Mucosa of descending colon (tissue), 3 donors: ENCODE measurements around the gene MYZAP. TPM values are rescaled to one million over a fixed set of nuclear protein-coding genes. Genes with fewer than 3 reads are reported as not detected.

Experiments used
- ATAC-seq: fragments of 200-7000 bp; cut with Tn5 transposase; one replicate; pipeline ENCODE4 v1.9.1; 2020; ENCODE audit warnings: mild to moderate bottlenecking, moderate library complexity
- DNase-seq, 3 donors: peaks; one replicate each; pipeline ENCODE4 v3.0.0-alpha.2; 2020
- H3K36me3 ChIP-seq: fragments of 200-600 bp; one replicate; pipeline ENCODE4 v1.8.0; 2021; ENCODE audit warnings: low read depth, mild to moderate bottlenecking
- H3K4me1 ChIP-seq: fragments of 200-600 bp; one replicate; pipeline ENCODE4 v1.8.0; 2021; ENCODE audit warnings: low read depth, mild to moderate bottlenecking
- H3K4me3 ChIP-seq: fragments of 200-600 bp; one replicate; pipeline ENCODE4 v1.8.0; 2021; ENCODE audit warnings: mild to moderate bottlenecking
- H3K9me3 ChIP-seq: fragments of 200-600 bp; one replicate; pipeline ENCODE4 v1.8.0; 2021; ENCODE audit warnings: mild to moderate bottlenecking
- CTCF ChIP-seq: fragments of 200-600 bp; IDR thresholded peaks from one replicate; pipeline ENCODE4 v1.8.0; 2022; ENCODE audit warnings: antibody characterized with exemption, mild to moderate bottlenecking
- intact Hi-C, 2 donors: fragments of 100-400 bp; cut with DNase I in 1 of 2; cut with micrococcal nuclease in 1 of 2; formaldehyde crosslinking; loops; one replicate each; pipeline versions ENCODE4 v1.11.0 to v1.11.1; 2022; cut with DNase I, micrococcal nuclease
- total RNA-seq, 3 donors: library from RNA; stranded (reverse); fragmentation: NEBNext Ultra II Directional in 2 of 3; extraction: Animal tissue kit (Norgen Biotek cat#: 25700) in 2 of 3; gene quantifications; one replicate each; pipeline versions ENCODE4 v1.2.1 to v1.2.4, GENCODE V29; 2021 to 2023
- donor health status: DM: no; HTN: no; CAD: no; lungs with moderate emphysema.
- donor health status: DM: no; HTN: no; CAD: no.
- donor health status: DM: no; HTN: yes; CAD: no.

MYZAP gene
- total RNA-seq, 3 donors from 2014 or later, result 17.5 to 18.8 (median 17.9) TPM

DNA sequence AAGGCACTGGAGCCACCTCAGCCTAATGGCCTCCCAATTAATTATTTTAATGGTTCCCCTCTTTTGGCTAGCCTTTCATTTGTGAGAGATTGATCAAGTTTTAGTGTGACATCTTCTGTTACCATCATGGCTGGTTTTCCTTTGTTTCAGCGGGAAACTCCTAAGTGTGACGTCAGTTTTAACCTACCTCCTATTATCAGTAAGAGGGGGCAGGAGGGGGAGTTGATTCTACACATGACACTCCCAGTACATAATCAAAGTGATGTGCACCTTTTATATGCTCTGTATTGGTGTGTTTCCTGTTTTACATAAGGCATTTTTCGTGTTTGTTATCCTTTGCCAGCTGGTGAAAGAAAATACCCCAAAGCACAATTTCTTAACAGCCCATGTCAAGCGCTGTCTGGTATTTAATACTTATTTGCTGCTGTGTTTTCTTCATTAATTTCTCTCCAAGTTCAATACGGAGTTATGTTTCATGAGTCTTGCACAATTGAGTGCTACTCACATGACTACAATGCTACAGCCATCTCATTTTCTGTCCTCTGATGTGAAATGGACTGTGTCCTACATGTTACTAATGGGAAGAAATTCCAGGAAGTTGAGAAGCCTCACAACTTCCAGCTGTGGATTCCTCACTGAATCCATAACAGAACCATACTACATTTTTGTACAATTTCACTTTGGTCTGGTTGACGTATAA, 62.6 kb downstream of the MYZAP start:
- TF ChIP-seq CTCF, result no peak
- no peak overlapping the region for H3K4me3 ChIP-seq
- DNase-seq, result no peak
- no peaks in the 10 kb centered on the region for H3K4me1 ChIP-seq
- no peaks in the 10 kb centered on the region for H3K9me3 ChIP-seq
- intact Hi-C loops, result no loop called here
- H3K36me3 ChIP-seq, result no peaks in the 10 kb centered on the region
- peak; percentile 27 for ATAC-seq

GRCh38 chr15:57655053-57655452, 63.3 kb downstream of the MYZAP start:
- H3K4me3 ChIP-seq, result no peak overlapping the region
- no peaks in the 10 kb centered on the region for H3K4me1 ChIP-seq
- DNase-seq (no peak), ATAC-seq (peak; percentile 12)
- no peak for TF ChIP-seq CTCF
- no peaks in the 10 kb centered on the region for H3K36me3 ChIP-seq
- intact Hi-C loops, result no loop called here
- no peaks in the 10 kb centered on the region for H3K9me3 ChIP-seq

- Histone ChIP-seq H3K4me3 (no peak overlapping the region), H3K9me3 (no peaks in the 10 kb centered on the region), H3K36me3 (no peaks in the 10 kb centered on the region), H3K4me1 (no peaks in the 10 kb centered on the region)
- TF ChIP-seq CTCF, result no peak
- ATAC-seq (no peak), DNase-seq (no peak)
- intact Hi-C loops, result no loop called here
Measured at GRCh38 chr15:57655809-57656208, 64.1 kb downstream of the MYZAP start.

- no peak for TF ChIP-seq CTCF
- H3K9me3 ChIP-seq, result no peaks in the 10 kb centered on the region
- no peak overlapping the region for H3K4me3 ChIP-seq
- H3K36me3 ChIP-seq, result no peaks in the 10 kb centered on the region
- no peak for DNase-seq
- intact Hi-C loops, result no loop called here
- no peaks in the 10 kb centered on the region for H3K4me1 ChIP-seq
- ATAC-seq, result no peak
Measured at GRCh38 chr15:57656434-57656833, 64.7 kb downstream of the MYZAP start.

DNA sequence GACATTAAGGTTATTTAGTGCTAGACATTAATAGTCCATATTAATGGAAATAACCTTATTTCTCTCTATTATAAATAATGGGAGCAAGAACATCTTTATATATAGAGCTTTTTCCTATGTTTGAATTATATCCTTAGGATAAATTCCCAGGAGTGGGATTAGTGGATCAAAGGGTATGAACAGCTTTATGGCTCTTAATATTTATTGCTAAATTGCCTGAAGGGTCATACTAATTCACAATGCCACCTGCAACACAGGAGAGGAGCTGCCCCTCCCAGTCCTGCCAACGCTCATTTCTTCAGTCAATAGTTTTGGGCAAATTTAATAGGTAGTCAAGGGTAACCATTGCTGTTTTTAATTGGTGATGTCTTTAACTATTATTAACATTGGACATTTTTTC, 65.9 kb downstream of the MYZAP start:
- no peaks in the 10 kb centered on the region for H3K36me3 ChIP-seq
- peaks cover 7% of the 10 kb centered on the region for H3K4me1 ChIP-seq
- ATAC-seq, result no peak
- DNase-seq, result no peak
- no peaks in the 10 kb centered on the region for H3K9me3 ChIP-seq
- intact Hi-C loops, result no loop called here
- TF ChIP-seq CTCF, result no peak
- H3K4me3 ChIP-seq, result no peak overlapping the region
